Ovary (tissue), 3 donors: ENCODE results near the gene SOX30.

Experiments used
- EP300 ChIP-seq: sonication (generic); formaldehyde crosslinking; IDR thresholded peaks from one replicate; pipeline ENCODE4 v1.6.1; 2017; ENCODE audit warnings: antibody characterized with exemption
- POLR2A ChIP-seq: fragments of 450-650 bp; IDR thresholded peaks from one replicate; pipeline ENCODE4 v1.6.1; 2017; ENCODE audit warnings: antibody characterized with exemption, mild to moderate bottlenecking, moderate library complexity
- TF ChIP-seq, protein P1 (sequence below), 3 donors: fragments of 450-650 bp in 2 of 3; fragments of 200-600 bp in 1 of 3; IDR thresholded peaks; one replicate each; pipeline versions ENCODE4 v1.5.1 to v1.8.0; 2016 to 2022; ENCODE audit warnings: antibody characterized with exemption in 3 of 3, mild to moderate bottlenecking in 1 of 3
- donor health status: DM: no; HTN: no; CAD: no.

DNA sequence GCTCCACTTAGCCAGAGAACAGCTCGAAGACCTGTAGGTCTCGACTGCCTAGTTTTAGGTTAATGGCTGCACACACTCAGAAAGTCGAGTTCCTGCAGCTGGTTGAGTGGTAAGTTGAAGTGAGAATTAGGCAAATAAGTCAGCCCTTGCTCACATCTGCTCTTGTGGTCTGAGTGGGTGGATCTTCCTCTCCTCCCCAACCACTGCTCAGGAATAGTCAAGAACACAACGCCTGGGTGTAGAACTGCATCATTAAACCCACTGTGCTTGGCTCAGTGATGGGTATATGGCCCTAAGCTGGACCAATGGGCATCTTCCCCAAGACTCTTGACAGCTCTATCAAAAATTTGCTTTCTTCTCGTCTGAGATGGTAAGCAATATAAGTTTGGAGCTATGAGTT is 55.8 kb downstream of the SOX30 start:
- TF ChIP-seq, protein P1, sequence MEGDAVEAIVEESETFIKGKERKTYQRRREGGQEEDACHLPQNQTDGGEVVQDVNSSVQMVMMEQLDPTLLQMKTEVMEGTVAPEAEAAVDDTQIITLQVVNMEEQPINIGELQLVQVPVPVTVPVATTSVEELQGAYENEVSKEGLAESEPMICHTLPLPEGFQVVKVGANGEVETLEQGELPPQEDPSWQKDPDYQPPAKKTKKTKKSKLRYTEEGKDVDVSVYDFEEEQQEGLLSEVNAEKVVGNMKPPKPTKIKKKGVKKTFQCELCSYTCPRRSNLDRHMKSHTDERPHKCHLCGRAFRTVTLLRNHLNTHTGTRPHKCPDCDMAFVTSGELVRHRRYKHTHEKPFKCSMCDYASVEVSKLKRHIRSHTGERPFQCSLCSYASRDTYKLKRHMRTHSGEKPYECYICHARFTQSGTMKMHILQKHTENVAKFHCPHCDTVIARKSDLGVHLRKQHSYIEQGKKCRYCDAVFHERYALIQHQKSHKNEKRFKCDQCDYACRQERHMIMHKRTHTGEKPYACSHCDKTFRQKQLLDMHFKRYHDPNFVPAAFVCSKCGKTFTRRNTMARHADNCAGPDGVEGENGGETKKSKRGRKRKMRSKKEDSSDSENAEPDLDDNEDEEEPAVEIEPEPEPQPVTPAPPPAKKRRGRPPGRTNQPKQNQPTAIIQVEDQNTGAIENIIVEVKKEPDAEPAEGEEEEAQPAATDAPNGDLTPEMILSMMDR (IDR thresholded peaks at IDR 0.05): no peak
- TF ChIP-seq POLR2A (no peak), EP300 (no peak)
